Peyer's patch (tissue), 4 donors: ENCODE results near the gene LIPM.

Source experiments
- CTCF ChIP-seq, 6 experiments: fragments of 450-650 bp in 4 of 6; fragments of 200-600 bp in 2 of 6; sonication (generic) in 1 of 6; IDR thresholded peaks; one replicate each; pipeline ENCODE4 v1.5.1; 2017 to 2019; ENCODE audit warnings: antibody characterized with exemption in 6 of 6, mild to moderate bottlenecking in 3 of 6, moderate library complexity in 1 of 6
- POLR2A ChIP-seq, 2 donors: fragments of 450-650 bp; IDR thresholded peaks; one replicate each; pipeline ENCODE4 v1.5.1; 2017; ENCODE audit warnings: antibody characterized with exemption in 2 of 2, mild to moderate bottlenecking in 2 of 2, moderate library complexity in 2 of 2

GRCh38 chr10:88850712-88851111 is 48.2 kb downstream of the LIPM start:
- TF ChIP-seq CTCF (IDR thresholded peaks at IDR 0.05) (no peak), POLR2A (IDR thresholded peaks at IDR 0.05) (no peak)
